NCI-H128 (cell line): ENCODE measurements around the gene C1orf21.

Experiments
- DNase-seq: peaks from one replicate; lab custom pipeline; 2025; ENCODE audit not compliant: unreplicated experiment; lab: John Stamatoyannopoulos, UW

Gene C1orf21

DNA sequence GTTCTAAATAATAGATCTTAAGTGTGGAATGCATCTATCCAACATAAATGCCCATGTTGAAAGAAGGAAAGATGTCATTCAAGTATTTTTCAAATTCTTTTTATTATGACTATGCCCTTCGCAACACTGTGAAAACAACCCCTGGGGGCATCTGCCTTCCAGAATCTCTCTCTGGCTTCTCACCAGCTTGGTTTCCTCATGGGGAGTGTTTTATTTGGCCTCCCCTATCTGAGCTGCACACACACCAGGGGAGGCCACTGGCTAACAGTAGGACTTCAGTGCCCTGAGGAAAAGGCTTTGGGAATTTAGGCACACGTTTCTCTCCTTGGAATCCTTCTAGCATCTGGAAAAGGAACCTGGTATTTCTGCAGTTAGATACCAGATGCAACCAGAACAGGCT is 237.2 kb downstream of the C1orf21 start:
- DNase-seq = no peak

DNA sequence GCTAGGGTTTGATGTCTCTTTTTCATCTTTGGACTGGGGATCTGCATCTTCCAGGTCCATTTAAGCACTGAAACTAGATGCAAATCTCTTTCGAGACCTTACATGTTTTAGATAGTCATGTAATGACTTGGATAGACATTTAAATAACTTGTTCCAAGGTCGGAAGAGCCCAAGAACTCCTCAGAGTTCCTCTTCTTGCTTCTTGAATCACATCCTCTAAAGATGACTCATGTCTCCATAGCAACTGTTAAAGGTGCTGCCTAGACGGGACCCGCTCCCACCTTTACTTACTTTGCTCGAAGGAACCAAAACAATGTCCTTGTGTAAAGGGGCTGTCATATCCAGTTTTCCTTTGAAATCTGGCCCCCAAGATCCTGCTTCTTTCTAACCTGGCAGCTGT is 237.8 kb downstream of the C1orf21 start:
- no peak for DNase-seq

DNA sequence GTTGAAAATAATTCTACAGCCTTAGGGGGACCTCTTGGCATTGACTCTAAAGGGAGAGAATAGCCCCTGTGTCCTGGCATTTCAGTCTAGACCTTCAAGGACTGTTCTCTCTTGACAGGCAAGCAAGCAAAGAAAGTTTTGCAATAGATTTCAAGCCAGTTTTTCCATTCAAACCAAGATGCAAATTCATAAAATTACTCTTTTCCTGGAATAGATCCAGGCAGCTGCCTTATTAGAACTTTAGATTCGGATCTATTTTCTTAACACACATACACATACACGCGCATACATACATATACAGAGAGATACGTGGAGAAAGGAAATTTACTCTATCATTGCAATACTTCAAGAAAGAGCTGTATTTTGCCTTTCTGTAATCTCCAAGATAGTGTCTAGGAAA is 238.4 kb downstream of the C1orf21 start:
- no peak for DNase-seq

DNA sequence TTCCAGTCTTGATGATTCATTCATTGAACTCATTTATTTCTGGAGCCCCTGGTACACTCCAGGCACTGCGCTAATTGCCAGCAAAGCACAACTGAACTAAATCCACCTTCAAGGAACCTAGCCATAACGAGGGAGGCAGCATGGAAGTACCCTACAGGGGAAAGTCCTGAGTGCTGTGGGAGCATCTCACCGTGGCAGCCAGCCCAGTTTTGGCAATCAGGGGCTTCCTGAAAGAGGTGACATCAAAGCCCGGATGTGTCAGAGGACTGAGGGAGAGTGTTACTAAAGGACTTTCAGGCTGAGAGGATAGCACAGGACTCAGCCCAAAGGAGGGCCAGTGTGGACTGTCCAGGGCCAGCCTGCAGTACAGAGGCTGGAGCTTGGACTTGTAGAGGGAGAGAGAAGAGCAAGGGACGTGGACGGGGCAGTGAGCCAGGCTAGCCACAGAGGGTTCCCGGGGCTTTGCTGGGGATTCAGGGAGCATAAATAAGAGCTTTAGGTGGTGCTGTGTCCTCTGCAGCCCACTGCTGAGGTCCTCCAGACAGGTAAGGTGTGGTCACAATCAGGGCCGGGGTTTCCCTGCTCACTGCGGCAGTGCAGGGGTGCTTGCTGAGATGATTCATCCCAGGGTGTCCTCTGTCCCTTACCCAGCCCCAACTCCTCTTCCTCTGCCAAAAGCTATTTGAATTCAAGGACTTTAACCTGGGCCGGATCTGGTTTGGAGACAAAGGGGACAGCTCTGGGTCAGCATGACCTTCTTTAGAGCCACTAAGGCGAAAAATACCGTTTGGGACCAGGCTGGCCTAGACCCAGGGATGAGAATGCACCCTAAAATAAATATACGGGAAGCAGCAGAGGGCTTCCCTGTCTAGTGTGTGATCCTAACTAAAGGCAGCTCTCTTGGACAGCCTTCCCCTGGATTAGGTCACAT is 239.5 kb downstream of the C1orf21 start:
- no peak for DNase-seq

DNA sequence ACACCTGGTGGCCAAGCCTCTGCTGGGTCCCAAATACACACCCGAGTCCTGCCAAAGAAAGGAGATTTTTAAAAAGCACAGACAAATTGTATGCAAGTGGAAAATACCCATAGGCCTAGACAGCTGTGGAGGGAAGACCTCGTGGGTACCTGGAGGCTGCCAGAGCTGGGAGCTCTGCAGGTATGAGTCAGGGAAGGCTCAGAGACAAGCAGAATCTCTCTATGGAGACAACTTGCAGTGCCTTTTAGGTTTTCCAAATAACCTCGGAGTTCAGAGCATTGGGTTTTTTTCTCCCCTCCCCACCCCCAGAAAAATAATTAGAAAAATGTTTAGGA is 240.1 kb downstream of the C1orf21 start:
- no peak for DNase-seq

DNA sequence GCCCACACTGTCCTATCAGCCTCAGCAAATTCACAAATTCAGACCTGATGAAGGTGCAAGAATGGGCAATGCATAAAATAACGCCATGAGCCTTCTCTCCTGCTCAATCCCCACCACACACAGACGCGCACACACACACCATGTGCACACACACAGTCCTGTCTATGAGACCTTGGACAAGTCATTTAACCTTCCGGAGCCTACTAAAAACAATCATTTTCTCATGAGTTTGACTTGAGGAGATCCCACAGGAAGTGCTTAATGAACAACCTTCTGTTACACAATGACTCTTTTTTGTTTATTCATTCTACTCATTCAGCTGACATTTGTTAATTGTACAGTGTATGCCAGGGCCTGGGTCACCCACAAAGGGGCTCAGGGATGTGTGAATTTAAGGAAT is 242.4 kb downstream of the C1orf21 start:
- DNase-seq = no peak

DNA sequence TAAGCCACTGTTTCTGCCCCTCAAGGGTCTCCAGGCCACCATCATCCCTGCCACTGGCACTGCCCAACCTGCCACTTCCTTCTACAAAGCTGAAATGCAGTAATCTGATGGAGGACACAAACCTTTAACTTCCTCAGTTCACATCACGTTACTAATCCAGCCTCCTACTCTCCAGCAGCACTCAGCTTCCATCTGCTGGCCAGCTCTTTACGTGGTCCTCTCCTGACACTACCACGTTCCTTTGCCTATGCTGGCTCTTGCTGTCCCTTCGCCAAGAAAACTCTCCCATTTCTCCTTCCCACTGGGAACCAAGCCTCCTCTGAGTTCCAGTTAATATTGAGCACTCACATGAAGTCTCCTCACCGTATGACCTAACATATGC is 243.8 kb downstream of the C1orf21 start:
- no peak for DNase-seq

DNA sequence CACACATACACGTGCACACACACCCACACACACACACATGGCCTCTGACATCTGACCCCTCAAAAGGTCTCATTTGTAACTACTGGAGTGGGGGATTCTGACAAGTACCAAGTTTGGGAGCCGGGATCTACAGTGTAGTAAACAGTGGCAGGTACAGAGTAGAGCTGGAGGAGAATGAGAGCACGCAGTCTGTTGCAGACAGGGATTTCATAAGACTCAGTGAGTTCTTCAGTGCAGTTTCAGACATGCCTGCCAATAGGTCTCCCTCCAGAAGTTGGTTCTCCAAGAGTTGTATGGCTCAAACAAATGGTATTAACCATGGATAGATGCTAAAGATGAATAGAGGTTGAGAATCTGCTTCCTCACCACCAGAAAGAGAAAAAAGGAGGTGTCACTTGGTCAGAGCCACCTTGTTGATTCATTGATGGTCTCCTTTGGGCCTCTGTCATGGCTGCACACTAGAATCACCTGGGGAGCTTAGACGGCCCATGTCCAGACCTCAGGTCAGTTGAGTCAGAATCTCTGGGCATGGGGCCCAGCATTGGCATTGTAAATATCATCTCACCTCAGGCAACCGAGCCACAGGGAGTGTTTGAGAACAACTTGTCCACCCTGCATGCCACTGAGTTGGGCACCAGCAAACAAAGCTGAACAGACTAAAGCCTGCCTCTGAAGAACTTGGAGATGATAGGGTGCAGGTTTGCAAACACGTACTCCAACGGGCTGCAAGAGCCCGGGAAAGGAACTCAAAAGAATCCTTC is 245.8 kb downstream of the C1orf21 start:
- no peak for DNase-seq

DNA sequence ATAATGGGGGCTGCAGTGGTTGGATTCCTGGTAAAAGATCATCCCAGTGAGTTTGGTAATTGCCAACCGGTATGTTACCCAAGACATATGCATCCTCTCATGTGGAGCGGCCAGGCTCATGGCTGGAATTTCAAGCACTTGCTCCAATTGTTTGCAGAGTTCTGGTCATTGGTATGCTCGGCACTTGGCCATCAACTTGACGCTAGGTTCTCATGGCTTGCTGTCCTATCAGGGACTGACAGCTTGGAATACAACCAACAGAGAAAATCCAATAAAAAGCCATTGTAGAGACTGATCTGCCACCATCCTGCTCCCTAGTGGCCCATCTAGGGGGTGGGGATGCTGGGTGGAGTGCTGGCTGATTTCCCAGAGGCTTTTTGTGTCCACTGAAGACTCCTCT is 247.0 kb downstream of the C1orf21 start:
- no peak for DNase-seq

DNA sequence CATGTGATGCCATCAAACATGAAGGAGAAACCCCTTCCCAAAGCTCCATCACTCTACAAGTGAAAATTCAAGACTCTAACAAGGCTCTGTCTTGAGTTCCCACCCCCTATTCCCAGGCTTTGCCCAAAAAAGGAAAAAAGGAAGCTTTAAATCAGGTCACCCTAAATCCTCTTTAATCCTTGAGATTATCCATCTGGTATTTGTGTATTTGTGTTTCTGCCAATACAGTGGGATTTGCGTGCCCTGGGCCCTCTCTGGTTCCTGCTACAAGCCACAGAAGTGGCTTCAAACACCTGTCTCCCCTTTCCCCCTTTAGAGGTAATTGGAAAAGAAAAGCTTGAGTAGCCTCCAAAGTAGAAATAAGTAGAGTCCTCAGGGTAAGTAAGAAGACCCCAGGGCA is 247.5 kb downstream of the C1orf21 start:
- no peak for DNase-seq

DNA sequence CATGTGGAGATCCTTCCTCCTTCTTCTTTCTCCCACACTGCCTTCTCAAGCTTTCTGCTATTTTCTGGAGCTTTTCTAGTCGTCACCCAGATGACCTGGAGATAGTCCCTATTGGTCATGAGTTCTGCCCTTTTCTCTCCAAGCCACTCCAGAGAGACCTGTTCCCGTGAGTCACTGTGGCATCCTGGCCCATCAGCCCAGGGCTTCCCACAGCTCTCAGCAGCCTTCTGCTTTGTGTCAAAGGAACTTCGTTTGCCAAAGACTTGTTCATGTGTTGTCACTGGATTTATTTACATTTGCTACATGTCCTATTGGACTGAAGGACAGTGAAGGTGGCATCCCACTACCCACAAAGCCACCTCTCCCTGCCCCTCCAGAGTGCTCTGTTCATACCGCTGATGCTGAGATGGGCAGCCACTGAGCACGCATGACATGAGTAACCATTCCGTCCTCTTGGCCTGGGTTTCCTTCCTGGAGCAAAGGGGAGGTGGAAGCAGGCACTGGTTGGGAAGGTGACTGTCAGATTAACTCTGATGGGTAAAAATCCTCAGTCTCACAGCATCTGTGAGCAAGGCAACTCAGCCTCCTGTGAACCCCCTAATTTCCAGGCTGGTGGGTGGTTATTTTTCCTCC is 248.6 kb downstream of the C1orf21 start:
- DNase-seq = no peak

DNA sequence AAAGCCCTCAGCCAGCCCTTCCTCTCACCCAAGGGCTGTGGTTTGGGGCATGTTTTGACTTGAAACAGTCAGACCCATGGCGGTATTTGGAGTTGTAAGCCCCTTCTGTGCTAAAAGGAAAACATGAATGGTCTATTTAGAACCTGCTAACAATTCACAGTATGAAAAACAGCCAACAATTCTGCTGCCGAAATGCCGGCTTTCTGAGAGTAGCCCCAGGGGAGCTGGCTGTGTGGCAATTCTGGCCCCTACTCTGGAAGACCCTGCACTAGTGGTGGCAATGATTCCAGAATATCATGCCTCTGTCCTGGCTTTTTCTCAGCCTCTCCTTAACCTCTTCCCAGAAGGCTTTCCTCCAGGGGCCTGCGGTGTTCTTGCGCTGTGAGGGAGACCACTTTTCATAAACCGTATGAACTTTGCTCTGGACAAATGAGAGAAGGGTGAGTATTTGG is 249.2 kb downstream of the C1orf21 start:
- DNase-seq = no peak

DNA sequence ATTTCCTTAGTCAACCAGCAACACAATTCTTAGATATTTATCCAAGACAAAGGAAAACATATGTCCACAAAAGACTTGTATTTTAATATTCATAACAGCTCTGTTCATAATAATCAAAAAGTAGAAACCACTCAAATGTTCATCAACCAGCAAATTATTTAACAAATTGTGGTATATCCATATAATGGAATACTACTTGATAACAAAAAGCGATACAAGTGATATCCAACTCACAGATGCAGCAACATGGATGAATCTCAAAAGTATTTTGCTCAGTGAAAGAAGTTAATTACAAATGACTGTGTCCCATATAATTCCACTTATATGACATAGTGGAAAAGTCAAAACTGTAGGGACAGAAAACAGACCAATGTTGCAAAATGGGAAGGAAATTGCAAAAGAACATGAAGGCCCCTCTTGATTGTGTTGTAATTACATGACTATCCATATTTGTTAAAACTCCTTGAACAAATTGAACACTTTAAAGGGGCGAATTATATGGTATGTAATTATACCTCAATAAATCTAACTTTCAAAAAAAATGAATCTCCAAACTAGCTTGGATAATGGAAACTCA is 250.9 kb downstream of the C1orf21 start:
- no peak for DNase-seq

DNA sequence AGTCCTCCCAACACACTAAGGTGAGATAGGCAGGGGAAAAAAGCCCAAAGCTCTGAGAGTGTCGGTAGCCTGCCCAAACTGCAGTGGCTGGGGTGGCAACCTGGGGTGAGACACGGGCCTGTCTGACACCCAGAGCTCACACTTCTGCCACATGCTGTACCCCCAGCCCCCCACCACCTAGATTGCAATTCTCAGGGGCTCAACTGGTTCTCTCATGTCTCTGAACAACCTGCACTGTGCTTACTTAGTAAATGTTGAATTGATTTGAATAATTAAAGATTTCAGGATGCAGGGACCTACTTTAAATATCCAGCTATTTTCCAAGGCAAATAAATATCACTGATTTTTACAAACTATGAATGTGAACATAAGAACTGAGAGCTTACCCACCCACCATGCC is 252.4 kb downstream of the C1orf21 start:
- no peak for DNase-seq

DNA sequence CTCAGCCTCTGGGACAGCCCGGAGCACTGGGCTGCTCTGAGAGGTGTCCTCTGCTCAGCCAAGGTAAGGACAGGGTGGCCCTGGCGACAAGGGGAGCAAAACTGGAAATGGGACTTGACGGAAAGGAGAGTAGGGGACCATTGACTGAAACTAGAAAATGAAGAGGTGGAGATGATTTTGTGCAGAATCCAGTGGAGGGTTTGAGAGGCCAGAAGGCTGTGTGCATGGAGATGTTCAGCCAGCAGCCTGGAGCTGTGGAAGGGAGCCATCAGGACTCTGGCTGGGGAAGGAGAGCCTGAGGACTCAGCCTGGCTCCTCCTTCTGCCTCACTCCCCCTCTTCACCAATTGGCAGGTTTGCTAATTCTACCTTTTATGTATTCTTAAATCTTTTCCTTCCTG is 253.7 kb downstream of the C1orf21 start:
- no peak for DNase-seq

DNA sequence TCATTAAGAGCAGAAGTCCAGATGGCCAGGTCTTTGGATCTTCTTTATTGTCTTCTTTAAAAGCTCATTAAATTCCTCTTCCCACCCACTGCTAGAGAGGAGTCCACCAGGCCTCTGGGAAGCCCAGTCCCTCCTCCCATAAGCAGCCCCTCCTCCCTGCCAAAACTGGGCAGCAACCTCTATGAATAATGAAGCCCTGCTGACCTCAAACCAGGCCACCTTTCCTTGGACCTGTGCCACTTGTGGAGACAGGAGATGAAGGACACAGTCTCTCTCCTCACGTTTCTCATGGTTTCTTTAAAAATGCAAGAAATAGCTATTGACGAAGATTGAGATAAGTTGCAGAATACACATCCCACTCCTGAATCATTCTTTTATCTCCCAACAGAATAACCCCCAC is 255.1 kb downstream of the C1orf21 start:
- no peak for DNase-seq

DNA sequence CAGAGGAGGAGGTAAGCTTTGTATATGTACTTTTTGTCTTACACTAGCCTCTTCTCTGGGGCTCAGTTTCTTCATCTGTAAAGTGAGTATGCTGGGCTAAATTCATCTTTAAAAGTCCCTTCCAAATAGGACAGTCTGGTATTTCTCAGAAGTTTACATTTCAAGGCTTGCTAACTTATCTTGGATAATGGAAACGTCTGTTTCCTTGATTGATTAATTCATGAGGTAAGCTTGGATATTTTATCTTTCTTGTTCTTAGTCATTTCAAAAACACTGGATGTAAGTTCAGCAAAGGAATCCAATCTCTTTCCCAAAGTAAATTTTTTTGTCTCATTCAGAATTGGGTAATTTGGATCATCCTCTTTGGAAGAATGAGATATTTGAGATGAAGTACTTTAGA is 256.8 kb downstream of the C1orf21 start:
- DNase-seq = no peak

DNA sequence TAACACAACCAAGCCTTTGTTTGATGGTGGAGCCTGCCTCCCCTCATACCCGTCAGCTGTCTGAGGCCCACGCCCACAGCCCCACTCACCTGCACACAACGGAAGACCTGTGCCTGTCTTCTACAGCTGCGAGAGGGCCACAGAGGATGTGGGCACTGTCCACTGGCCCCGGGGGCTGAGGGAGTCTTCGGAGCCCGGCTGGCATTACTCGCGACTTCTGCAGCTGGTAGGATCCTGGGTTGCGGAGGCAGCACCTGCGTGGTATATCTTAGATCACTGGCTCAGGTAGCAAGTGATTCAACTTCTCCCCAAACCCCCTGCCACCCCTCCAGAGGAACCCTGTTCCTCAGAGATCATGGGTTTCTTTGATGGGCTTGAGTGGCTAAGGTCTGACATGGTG is 257.9 kb downstream of the C1orf21 start:
- no peak for DNase-seq

DNA sequence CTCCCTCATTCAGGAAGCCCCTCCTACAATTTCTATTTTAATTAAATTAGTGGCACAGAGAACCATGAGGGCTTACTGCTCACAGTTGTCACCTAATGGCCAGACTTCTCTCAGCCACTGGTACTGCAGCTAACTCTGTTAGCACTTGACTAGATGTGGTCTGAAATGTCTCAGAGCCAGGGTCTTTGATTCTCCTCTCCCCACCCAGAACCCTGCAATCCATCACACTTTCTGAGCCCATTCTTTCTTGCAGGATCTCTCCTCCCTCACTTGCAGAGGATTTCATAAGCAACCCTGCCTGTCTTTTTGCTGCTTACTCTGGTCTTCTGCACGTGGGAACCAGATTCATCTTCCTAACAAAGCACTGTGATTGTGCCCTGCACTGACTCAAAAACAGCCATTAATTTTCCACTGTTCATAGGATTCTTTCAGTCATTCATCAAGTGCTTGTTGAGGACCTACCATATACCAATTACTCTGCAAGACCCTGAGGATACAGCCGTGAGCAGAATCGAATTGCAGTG is 259.4 kb downstream of the C1orf21 start:
- DNase-seq = no peak

DNA sequence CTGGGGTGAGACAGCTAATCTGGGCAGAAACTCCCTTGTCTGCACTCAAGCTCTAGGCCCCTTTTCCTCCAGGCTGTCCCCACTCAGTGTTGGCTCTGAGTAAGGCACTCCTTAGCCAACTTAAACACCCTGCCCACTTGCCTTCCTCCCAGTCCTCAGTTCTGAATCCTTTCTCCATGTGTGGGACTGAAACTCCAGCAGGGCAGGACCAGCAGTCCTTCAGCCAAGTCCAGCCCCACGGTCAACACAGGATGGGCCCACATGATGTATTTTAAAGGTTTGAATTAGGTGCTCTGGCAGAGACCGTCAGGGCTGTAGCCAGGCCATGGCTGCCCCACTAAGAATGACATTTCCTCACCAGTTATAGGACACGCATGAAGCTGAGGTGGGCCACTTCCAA is 260.0 kb downstream of the C1orf21 start:
- no peak for DNase-seq

DNA sequence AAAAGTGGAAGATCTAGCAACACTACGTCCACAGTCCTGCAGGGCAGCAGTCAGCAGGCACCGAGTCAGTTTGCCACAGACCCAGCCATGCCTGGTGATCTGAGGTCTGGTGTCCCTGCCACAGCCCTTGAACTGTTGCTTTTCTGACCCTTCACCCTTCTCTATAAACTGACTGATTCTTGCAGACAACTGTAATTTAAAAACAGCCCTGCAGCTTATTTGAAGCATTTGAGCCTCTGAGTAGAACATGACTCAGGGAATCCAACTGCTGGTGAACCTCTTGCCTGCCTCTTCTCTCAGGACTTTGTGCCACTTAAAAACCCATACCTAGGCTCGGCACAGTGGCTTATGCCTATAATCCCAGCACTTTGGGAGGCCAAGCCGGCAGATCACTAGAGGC is 260.6 kb downstream of the C1orf21 start:
- no peak for DNase-seq
